GM23338 (cell line): Measurements from ENCODE around the gene CDC42BPG. TPM values are rescaled to one million over a fixed set of nuclear protein-coding genes. Genes with fewer than 3 reads are reported as not detected.

ENCODE experiments used
- ATAC-seq: fragments of 200-7000 bp; cut with Tn5 transposase; 3 replicates; pipeline ENCODE4 v1.9.1; 2020
- DNase-seq: peaks from one replicate; pipeline ENCODE4 v3.0.0-alpha.2; 2015; ENCODE audit warnings: low spot score
- H2AFZ ChIP-seq: fragments of 200-600 bp; sonication (generic); 2 replicates; pipeline ENCODE4 v1.8.0; 2016; ENCODE audit warnings: antibody characterized with exemption, mild to moderate bottlenecking, moderate library complexity
- H3F3A ChIP-seq: fragments of 200-600 bp; sonication (generic); replicated peaks from 2 replicates; pipeline ENCODE4 v1.8.0; 2017; ENCODE audit warnings: antibody characterized with exemption, mixed run types, low read depth
- H3K27ac ChIP-seq: fragments of 200-600 bp; sonication (generic); 2 replicates; pipeline ENCODE4 v1.6.1; 2016; ENCODE audit warnings: low read depth
- H3K27me3 ChIP-seq: fragments of 200-600 bp; sonication (generic); 2 replicates; pipeline ENCODE4 v1.8.0; 2016; ENCODE audit warnings: mild to moderate bottlenecking, mixed run types, moderate library complexity; ENCODE audit not compliant: insufficient read depth
- H3K36me3 ChIP-seq: fragments of 200-600 bp; sonication (generic); 2 replicates; pipeline ENCODE4 v1.8.0; 2016; ENCODE audit warnings: mild to moderate bottlenecking; ENCODE audit not compliant: insufficient read depth
- H3K4me1 ChIP-seq: fragments of 200-600 bp; sonication (generic); 2 replicates; pipeline ENCODE4 v1.8.0; 2016; ENCODE audit warnings: mild to moderate bottlenecking, moderate library complexity; ENCODE audit not compliant: insufficient read depth
- H3K4me2 ChIP-seq: fragments of 200-600 bp; sonication (generic); 2 replicates; pipeline ENCODE4 v1.7.1; 2017; ENCODE audit warnings: mixed run types
- H3K4me3 ChIP-seq: fragments of 200-600 bp; sonication (generic); 2 replicates; pipeline ENCODE4 v1.6.1; 2016; ENCODE audit warnings: mixed run types
- H3K79me2 ChIP-seq: fragments of 200-600 bp; sonication (generic); replicated peaks from 2 replicates; pipeline ENCODE4 v1.8.0; 2017; ENCODE audit warnings: mild to moderate bottlenecking; ENCODE audit not compliant: insufficient read depth
- H3K9me2 ChIP-seq: fragments of 200-600 bp; sonication (generic); 2 replicates; pipeline ENCODE4 v1.8.0; 2017; ENCODE audit not compliant: insufficient read depth
- H4K20me1 ChIP-seq: fragments of 200-600 bp; sonication (generic); replicated peaks from 2 replicates; pipeline ENCODE4 v1.8.0; 2017; ENCODE audit warnings: mild to moderate bottlenecking; ENCODE audit not compliant: insufficient read depth
- H3K27ac Mint-ChIP-seq: 2 replicates; pipeline ENCODE4 v1.8.0; 2020; ENCODE audit warnings: inconsistent platforms, mild to moderate bottlenecking, moderate library complexity, mixed read lengths
- H3K27me3 Mint-ChIP-seq: 3 replicates; pipeline ENCODE4 v1.8.0; 2022; ENCODE audit warnings: low read depth, mild to moderate bottlenecking, moderate library complexity, mixed read lengths, inconsistent platforms; ENCODE audit not compliant: insufficient read depth, poor library complexity
- H3K36me3 Mint-ChIP-seq: 3 replicates; pipeline ENCODE4 v1.8.0; 2021; ENCODE audit warnings: low read depth, mild to moderate bottlenecking, inconsistent platforms, moderate library complexity, mixed read lengths
- H3K4me1 Mint-ChIP-seq: 3 replicates; pipeline ENCODE4 v1.8.0; 2020; ENCODE audit warnings: mild to moderate bottlenecking, inconsistent platforms, mixed read lengths
- H3K4me3 Mint-ChIP-seq: 3 replicates; pipeline ENCODE4 v1.8.0; 2021; ENCODE audit warnings: moderate library complexity, mild to moderate bottlenecking, inconsistent platforms, mixed read lengths
- H3K9me3 Mint-ChIP-seq: 3 replicates; pipeline ENCODE4 v1.8.0; 2020; ENCODE audit warnings: moderate library complexity, mild to moderate bottlenecking, inconsistent platforms, mixed read lengths
- CREB1 ChIP-seq: fragments of 250-450 bp; sonication (Bioruptor Pico); IDR thresholded peaks from 2 replicates; pipeline ENCODE4 v1.5.0; 2020; ENCODE audit warnings: low read depth, mild to moderate bottlenecking, moderate library complexity
- EZH2 ChIP-seq: fragments of 200-600 bp; sonication (generic); IDR thresholded peaks from one replicate; pipeline ENCODE4 v1.8.0; 2017; ENCODE audit warnings: antibody characterized with exemption, mild to moderate bottlenecking, low read depth; ENCODE audit not compliant: unreplicated experiment
- EZH2phosphoT487 ChIP-seq: fragments of 200-600 bp; sonication (generic); IDR thresholded peaks from one replicate; pipeline ENCODE4 v1.8.1; 2018; ENCODE audit warnings: antibody characterized with exemption; ENCODE audit not compliant: unreplicated experiment
- NANOG ChIP-seq: IDR thresholded peaks from 2 replicates; pipeline ENCODE4 v1.6.1; 2016; ENCODE audit warnings: antibody characterized with exemption, borderline replicate concordance
- POLR2AphosphoS5 ChIP-seq: IDR thresholded peaks from 2 replicates; pipeline ENCODE4 v1.6.1; 2016; ENCODE audit warnings: antibody characterized with exemption, low read depth
- STAT1 ChIP-seq: IDR thresholded peaks from one replicate; pipeline ENCODE4 v1.6.1; 2016; ENCODE audit warnings: antibody characterized with exemption; ENCODE audit not compliant: unreplicated experiment
- ZNF114 ChIP-seq: fragments of 250-450 bp; sonication (Bioruptor Pico); IDR thresholded peaks from 2 replicates; pipeline ENCODE4 v1.5.0; 2020; ENCODE audit warnings: mild to moderate bottlenecking, moderate library complexity
- ZNF331 ChIP-seq: fragments of 250-450 bp; sonication (Bioruptor Pico); IDR thresholded peaks from 2 replicates; pipeline ENCODE4 v1.5.0; 2020; ENCODE audit warnings: low read depth, mild to moderate bottlenecking, moderate library complexity
- polyA plus RNA-seq: library from polyadenylated mRNA; unstranded; fragments of >200 nt; fragmentation: Nextera tagmentation; extraction: Ambion mirVana; gene quantifications from 2 replicates; pipeline ENCODE4 v1.2.1, GENCODE V29; 2016
- total RNA-seq: library from RNA; depleted of rRNA; stranded (reverse); fragments of >200 nt; shearing (Covaris generic); gene quantifications from 2 replicates; pipeline ENCODE4 v1.2.3, GENCODE V29; 2014
- TF ChIP-seq, protein P1 (sequence below): IDR thresholded peaks from one replicate; pipeline ENCODE4 v1.6.1; 2018; ENCODE audit warnings: antibody characterized with exemption; ENCODE audit not compliant: unreplicated experiment
- TF ChIP-seq, protein P2 (sequence below), 2 experiments: fragments of 200-600 bp in 1 of 2; sonication (generic) in 1 of 2; conservative IDR thresholded peaks; 2 replicates each; pipeline versions ENCODE4 v1.5.1 to v1.6.1; 2016 to 2017; ENCODE audit warnings: antibody characterized with exemption in 2 of 2, low read depth in 2 of 2, mild to moderate bottlenecking in 2 of 2, moderate library complexity in 1 of 2
- TF ChIP-seq, protein P3 (sequence below): fragments of 250-450 bp; sonication (Bioruptor Pico); IDR thresholded peaks from 2 replicates; pipeline ENCODE4 v1.5.0; 2020; ENCODE audit warnings: mild to moderate bottlenecking, moderate library complexity
- TF ChIP-seq, protein P4 (sequence below): IDR thresholded peaks from 2 replicates; pipeline ENCODE4 v1.6.1; 2016; ENCODE audit warnings: antibody characterized with exemption

The CDC42BPG gene
- total and polyA plus RNA-seq, 2 experiments from 2014 or later, result 2.3 to 11.6 TPM

DNA sequence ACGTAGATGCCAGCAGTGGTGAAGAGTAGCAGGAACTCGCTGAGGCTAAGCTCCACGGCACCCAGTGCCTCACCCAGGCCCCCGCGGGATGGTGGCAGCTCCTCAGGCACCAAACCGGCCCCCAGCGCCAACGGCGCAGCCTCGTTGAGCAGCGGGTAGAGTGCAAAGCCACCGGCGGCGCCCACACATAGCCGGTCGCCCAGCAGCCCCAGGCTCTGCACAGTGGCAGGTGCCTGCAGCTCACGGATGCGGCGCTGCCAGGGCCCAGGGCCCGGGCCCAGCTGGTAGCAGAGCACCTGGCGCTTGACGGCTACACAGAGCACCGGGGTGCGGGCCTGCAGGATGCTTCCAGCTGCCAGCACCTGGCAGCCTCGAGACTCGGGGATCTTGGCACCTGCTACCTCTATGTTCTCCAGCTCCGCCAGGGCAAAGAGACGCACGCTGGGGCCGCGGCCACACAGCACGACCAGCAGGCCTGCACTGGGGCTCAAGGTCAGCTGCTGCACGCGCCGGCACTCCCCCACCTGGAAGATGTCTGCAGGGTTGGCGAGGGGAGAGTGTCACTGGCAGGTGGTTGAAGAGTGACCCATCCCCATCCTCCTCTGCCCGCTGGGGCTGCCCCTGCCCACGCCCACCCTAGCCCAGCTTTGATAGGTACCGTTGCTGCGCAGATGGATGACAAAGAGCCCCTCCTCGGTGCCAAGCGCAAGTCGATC is 14.8 kb downstream of the CDC42BPG start:
- TF ChIP-seq POLR2AphosphoS5, result no peak
- TF ChIP-seq, protein P1, sequence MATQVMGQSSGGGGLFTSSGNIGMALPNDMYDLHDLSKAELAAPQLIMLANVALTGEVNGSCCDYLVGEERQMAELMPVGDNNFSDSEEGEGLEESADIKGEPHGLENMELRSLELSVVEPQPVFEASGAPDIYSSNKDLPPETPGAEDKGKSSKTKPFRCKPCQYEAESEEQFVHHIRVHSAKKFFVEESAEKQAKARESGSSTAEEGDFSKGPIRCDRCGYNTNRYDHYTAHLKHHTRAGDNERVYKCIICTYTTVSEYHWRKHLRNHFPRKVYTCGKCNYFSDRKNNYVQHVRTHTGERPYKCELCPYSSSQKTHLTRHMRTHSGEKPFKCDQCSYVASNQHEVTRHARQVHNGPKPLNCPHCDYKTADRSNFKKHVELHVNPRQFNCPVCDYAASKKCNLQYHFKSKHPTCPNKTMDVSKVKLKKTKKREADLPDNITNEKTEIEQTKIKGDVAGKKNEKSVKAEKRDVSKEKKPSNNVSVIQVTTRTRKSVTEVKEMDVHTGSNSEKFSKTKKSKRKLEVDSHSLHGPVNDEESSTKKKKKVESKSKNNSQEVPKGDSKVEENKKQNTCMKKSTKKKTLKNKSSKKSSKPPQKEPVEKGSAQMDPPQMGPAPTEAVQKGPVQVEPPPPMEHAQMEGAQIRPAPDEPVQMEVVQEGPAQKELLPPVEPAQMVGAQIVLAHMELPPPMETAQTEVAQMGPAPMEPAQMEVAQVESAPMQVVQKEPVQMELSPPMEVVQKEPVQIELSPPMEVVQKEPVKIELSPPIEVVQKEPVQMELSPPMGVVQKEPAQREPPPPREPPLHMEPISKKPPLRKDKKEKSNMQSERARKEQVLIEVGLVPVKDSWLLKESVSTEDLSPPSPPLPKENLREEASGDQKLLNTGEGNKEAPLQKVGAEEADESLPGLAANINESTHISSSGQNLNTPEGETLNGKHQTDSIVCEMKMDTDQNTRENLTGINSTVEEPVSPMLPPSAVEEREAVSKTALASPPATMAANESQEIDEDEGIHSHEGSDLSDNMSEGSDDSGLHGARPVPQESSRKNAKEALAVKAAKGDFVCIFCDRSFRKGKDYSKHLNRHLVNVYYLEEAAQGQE, result no peak
- no peak for TF ChIP-seq EZH2
- no peak for TF ChIP-seq ZNF331
- TF ChIP-seq, protein P2, sequence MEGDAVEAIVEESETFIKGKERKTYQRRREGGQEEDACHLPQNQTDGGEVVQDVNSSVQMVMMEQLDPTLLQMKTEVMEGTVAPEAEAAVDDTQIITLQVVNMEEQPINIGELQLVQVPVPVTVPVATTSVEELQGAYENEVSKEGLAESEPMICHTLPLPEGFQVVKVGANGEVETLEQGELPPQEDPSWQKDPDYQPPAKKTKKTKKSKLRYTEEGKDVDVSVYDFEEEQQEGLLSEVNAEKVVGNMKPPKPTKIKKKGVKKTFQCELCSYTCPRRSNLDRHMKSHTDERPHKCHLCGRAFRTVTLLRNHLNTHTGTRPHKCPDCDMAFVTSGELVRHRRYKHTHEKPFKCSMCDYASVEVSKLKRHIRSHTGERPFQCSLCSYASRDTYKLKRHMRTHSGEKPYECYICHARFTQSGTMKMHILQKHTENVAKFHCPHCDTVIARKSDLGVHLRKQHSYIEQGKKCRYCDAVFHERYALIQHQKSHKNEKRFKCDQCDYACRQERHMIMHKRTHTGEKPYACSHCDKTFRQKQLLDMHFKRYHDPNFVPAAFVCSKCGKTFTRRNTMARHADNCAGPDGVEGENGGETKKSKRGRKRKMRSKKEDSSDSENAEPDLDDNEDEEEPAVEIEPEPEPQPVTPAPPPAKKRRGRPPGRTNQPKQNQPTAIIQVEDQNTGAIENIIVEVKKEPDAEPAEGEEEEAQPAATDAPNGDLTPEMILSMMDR (conservative IDR thresholded peaks at IDR 0.05; ENCODE audit: low read depth in 2 of 2), result no peak
- TF ChIP-seq, protein P3, sequence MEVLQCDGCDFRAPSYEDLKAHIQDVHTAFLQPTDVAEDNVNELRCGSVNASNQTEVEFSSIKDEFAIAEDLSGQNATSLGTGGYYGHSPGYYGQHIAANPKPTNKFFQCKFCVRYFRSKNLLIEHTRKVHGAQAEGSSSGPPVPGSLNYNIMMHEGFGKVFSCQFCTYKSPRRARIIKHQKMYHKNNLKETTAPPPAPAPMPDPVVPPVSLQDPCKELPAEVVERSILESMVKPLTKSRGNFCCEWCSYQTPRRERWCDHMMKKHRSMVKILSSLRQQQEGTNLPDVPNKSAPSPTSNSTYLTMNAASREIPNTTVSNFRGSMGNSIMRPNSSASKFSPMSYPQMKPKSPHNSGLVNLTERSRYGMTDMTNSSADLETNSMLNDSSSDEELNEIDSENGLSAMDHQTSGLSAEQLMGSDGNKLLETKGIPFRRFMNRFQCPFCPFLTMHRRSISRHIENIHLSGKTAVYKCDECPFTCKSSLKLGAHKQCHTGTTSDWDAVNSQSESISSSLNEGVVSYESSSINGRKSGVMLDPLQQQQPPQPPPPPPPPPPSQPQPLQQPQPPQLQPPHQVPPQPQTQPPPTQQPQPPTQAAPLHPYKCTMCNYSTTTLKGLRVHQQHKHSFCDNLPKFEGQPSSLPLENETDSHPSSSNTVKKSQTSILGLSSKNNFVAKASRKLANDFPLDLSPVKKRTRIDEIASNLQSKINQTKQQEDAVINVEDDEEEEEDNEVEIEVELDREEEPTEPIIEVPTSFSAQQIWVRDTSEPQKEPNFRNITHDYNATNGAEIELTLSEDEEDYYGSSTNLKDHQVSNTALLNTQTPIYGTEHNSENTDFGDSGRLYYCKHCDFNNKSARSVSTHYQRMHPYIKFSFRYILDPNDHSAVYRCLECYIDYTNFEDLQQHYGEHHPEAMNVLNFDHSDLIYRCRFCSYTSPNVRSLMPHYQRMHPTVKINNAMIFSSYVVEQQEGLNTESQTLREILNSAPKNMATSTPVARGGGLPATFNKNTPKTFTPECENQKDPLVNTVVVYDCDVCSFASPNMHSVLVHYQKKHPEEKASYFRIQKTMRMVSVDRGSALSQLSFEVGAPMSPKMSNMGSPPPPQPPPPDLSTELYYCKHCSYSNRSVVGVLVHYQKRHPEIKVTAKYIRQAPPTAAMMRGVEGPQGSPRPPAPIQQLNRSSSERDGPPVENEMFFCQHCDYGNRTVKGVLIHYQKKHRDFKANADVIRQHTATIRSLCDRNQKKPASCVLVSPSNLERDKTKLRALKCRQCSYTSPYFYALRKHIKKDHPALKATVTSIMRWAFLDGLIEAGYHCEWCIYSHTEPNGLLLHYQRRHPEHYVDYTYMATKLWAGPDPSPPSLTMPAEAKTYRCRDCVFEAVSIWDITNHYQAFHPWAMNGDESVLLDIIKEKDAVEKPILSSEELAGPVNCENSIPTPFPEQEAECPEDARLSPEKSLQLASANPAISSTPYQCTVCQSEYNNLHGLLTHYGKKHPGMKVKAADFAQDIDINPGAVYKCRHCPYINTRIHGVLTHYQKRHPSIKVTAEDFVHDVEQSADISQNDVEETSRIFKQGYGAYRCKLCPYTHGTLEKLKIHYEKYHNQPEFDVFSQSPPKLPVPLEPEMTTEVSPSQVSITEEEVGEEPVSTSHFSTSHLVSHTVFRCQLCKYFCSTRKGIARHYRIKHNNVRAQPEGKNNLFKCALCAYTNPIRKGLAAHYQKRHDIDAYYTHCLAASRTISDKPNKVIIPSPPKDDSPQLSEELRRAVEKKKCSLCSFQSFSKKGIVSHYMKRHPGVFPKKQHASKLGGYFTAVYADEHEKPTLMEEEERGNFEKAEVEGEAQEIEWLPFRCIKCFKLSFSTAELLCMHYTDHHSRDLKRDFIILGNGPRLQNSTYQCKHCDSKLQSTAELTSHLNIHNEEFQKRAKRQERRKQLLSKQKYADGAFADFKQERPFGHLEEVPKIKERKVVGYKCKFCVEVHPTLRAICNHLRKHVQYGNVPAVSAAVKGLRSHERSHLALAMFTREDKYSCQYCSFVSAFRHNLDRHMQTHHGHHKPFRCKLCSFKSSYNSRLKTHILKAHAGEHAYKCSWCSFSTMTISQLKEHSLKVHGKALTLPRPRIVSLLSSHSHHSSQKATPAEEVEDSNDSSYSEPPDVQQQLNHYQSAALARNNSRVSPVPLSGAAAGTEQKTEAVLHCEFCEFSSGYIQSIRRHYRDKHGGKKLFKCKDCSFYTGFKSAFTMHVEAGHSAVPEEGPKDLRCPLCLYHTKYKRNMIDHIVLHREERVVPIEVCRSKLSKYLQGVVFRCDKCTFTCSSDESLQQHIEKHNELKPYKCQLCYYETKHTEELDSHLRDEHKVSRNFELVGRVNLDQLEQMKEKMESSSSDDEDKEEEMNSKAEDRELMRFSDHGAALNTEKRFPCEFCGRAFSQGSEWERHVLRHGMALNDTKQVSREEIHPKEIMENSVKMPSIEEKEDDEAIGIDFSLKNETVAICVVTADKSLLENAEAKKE (CRISPR knock-in tag), result no peak
- TF ChIP-seq CREB1 (CRISPR knock-in tag), result no peak
- no peak for TF ChIP-seq NANOG
- TF ChIP-seq, protein P4, sequence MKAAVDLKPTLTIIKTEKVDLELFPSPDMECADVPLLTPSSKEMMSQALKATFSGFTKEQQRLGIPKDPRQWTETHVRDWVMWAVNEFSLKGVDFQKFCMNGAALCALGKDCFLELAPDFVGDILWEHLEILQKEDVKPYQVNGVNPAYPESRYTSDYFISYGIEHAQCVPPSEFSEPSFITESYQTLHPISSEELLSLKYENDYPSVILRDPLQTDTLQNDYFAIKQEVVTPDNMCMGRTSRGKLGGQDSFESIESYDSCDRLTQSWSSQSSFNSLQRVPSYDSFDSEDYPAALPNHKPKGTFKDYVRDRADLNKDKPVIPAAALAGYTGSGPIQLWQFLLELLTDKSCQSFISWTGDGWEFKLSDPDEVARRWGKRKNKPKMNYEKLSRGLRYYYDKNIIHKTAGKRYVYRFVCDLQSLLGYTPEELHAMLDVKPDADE, result no peak
- TF ChIP-seq STAT1, result no peak
- no peak for TF ChIP-seq EZH2phosphoT487
- TF ChIP-seq ZNF114 (CRISPR knock-in tag), result no peak
- Histone ChIP-seq H3K27ac (no peak overlapping the region), H3K79me2 (no peaks in the 10 kb centered on the region), H2AFZ (no peak overlapping the region), H3F3A (no peaks in the 10 kb centered on the region), H4K20me1 (no peaks in the 10 kb centered on the region), H3K4me2 (no peak overlapping the region), H3K4me1 (no peaks in the 10 kb centered on the region), H3K9me2 (no peaks in the 10 kb centered on the region), H3K4me3 (no peak overlapping the region), H3K36me3 (no peaks in the 10 kb centered on the region), H3K27me3 (no peaks in the 10 kb centered on the region)
- DNase-seq (no peak), ATAC-seq (no peak)
- peaks cover 11% of the 10 kb centered on the region; the same call in 2 of the 3 replicates for H3K36me3 Mint-ChIP-seq
- H3K27me3 Mint-ChIP-seq, result no peaks in the 10 kb centered on the region
- H3K4me3 Mint-ChIP-seq, result no peak overlapping the region
- H3K27ac Mint-ChIP-seq, result no peak overlapping the region
- no peaks in the 10 kb centered on the region for H3K4me1 Mint-ChIP-seq
- no peaks in the 10 kb centered on the region for H3K9me3 Mint-ChIP-seq
